ENCODE results near the gene GANAB. TPM values are rescaled to one million over a fixed set of nuclear protein-coding genes. Genes with fewer than 3 reads are reported as not detected.
A peak's percentile ranks its signal among the peaks of the same experiment; 100 is the strongest.

Gene GANAB
- total RNA-seq, 1 experiment from 2014 or later, result 274 TPM

- Histone ChIP-seq H3K9ac (ENCODE audit: low read length) (peak overlapping the region; percentile 91), H3K27me3 (ENCODE audit: low read length) (no peaks in the 10 kb centered on the region), H3K4me3 (ENCODE audit: low read length) (peak overlapping the region; percentile 98), H2AFZ (ENCODE audit: low read length) (peak overlapping the region; percentile 97), H3K27ac (ENCODE audit: low read length) (peak overlapping the region; percentile 53), H3K9me2 (replicated peaks; ENCODE audit: low read length) (no peaks in the 10 kb centered on the region), H3K4me2 (ENCODE audit: low read length) (peak overlapping the region; percentile 94), H3K36me3 (ENCODE audit: low read depth, low read length) (peaks cover 4% of the 10 kb centered on the region), H3K79me2 (ENCODE audit: low read length) (peaks cover 40% of the 10 kb centered on the region), H3F3A (ENCODE audit: low read length, unreplicated experiment) (peaks cover 8% of the 10 kb centered on the region), H3K4me1 (ENCODE audit: insufficient read depth, low read length) (peaks cover 24% of the 10 kb centered on the region), H4K20me1 (ENCODE audit: low read length) (no peaks in the 10 kb centered on the region), H3K9me3 (ENCODE audit: low read length) (no peaks in the 10 kb centered on the region)
- intact Hi-C loops (cut with micrococcal nuclease), result loop anchor here (5.0 kb wide), 1 partner anchor 49 kb away; the partner anchor contains the start of genes HNRNPUL2 and TTC9C
- DNase-seq (no peak), ATAC-seq (no peak; the same call in 1 of the 2 replicates)
- TF ChIP-seq EZH2phosphoT487 (IDR thresholded peaks at IDR 0.05; ENCODE audit: borderline replicate concordance, low read length) (no peak), CTCF (conservative IDR thresholded peaks at IDR 0.05; ENCODE audit: low read depth, low read length) (no peak), EZH2 (IDR thresholded peaks at IDR 0.05; ENCODE audit: low read length, unreplicated experiment) (no peak)
- CTCF ChIA-PET, result no interaction called here
- POLR2A ChIA-PET (ENCODE audit: unreplicated experiment), result no interaction called here
- BruUV-seq (replicated peaks), result no TSS peak
These were observed 32.0 kb upstream of the GANAB start for GRCh38 chr11:62678433-62678769.

- peak overlapping the region; percentile 91 for H3K9ac ChIP-seq (ENCODE audit: low read length)
- ATAC-seq, result no peak
- TF ChIP-seq EZH2phosphoT487 (IDR thresholded peaks at IDR 0.05; ENCODE audit: borderline replicate concordance, low read length) (no peak), EZH2 (IDR thresholded peaks at IDR 0.05; ENCODE audit: low read length, unreplicated experiment) (no peak), CTCF (conservative IDR thresholded peaks at IDR 0.05; ENCODE audit: low read depth, low read length) (no peak)
- intact Hi-C loops (cut with micrococcal nuclease), result loop anchor here (5.0 kb wide), 1 partner anchor 50 kb away; the partner anchor contains the start of genes HNRNPUL2 and TTC9C
- no peak overlapping the region for H2AFZ ChIP-seq (ENCODE audit: low read length)
- H3K27me3 ChIP-seq (ENCODE audit: low read length), result no peaks in the 10 kb centered on the region
- H3K9me2 ChIP-seq (replicated peaks; ENCODE audit: low read length), result no peaks in the 10 kb centered on the region
- POLR2A ChIA-PET (ENCODE audit: unreplicated experiment), result interaction anchor here (0.6 to 1.6 kb wide), 4 partner anchors 13 to 86 kb away, joined by 4 to 6 read pairs (median 5); partner anchors contain the start of genes C11orf98 and CSKMT
- H3K4me2 ChIP-seq (ENCODE audit: low read length), result peak overlapping the region; percentile 94
- no peak for DNase-seq
- peaks cover 8% of the 10 kb centered on the region for H3F3A ChIP-seq (ENCODE audit: low read length, unreplicated experiment)
- BruUV-seq (replicated peaks), result no TSS peak
- no peaks in the 10 kb centered on the region for H4K20me1 ChIP-seq (ENCODE audit: low read length)
- no peaks in the 10 kb centered on the region for H3K9me3 ChIP-seq (ENCODE audit: low read length)
- H3K79me2 ChIP-seq (ENCODE audit: low read length), result peaks cover 47% of the 10 kb centered on the region
- CTCF ChIA-PET, result interaction anchor here (0.5 kb wide), 1 partner anchor 162 kb away, joined by 3 read pairs; no protein-coding TSS in a partner anchor
- peak overlapping the region; percentile 98 for H3K4me3 ChIP-seq (ENCODE audit: low read length)
- H3K4me1 ChIP-seq (ENCODE audit: insufficient read depth, low read length), result peaks cover 31% of the 10 kb centered on the region
- peak overlapping the region; percentile 13; the same call in 1 of the 2 replicates for H3K27ac ChIP-seq (ENCODE audit: low read length)
- H3K36me3 ChIP-seq (ENCODE audit: low read depth, low read length), result peaks cover 4% of the 10 kb centered on the region
These were observed 31.3 kb upstream of the GANAB start for GRCh38 chr11:62677714-62678113.

- H3K36me3 ChIP-seq (ENCODE audit: low read depth, low read length), result peaks cover 4% of the 10 kb centered on the region
- peak overlapping the region; percentile 98 for H3K4me3 ChIP-seq (ENCODE audit: low read length)
- no peaks in the 10 kb centered on the region for H3K27me3 ChIP-seq (ENCODE audit: low read length)
- BruUV-seq (replicated peaks), result no TSS peak
- CTCF ChIA-PET, result interaction anchor here (0.5 kb wide), 2 partner anchors 163 to 185 kb away, joined by 3 to 15 read pairs; no protein-coding TSS in a partner anchor
- intact Hi-C loops (cut with micrococcal nuclease), result loop anchor here (5.0 kb wide), 1 partner anchor 50 kb away; the partner anchor contains the start of genes HNRNPUL2 and TTC9C
- H3K9me2 ChIP-seq (replicated peaks; ENCODE audit: low read length), result no peaks in the 10 kb centered on the region
- H3K4me2 ChIP-seq (ENCODE audit: low read length), result peak overlapping the region; percentile 94
- POLR2A ChIA-PET (ENCODE audit: unreplicated experiment), result interaction anchor here (0.6 to 1.6 kb wide), 4 partner anchors 12 to 85 kb away, joined by 4 to 6 read pairs (median 6); partner anchors contain the start of genes C11orf98 and CSKMT
- peaks cover 8% of the 10 kb centered on the region for H3F3A ChIP-seq (ENCODE audit: low read length, unreplicated experiment)
- TF ChIP-seq EZH2phosphoT487 (IDR thresholded peaks at IDR 0.05; ENCODE audit: borderline replicate concordance, low read length) (no peak), CTCF (conservative IDR thresholded peaks at IDR 0.05; ENCODE audit: low read depth, low read length) (no peak), EZH2 (IDR thresholded peaks at IDR 0.05; ENCODE audit: low read length, unreplicated experiment) (no peak)
- H3K4me1 ChIP-seq (ENCODE audit: insufficient read depth, low read length), result peaks cover 34% of the 10 kb centered on the region
- H4K20me1 ChIP-seq (ENCODE audit: low read length), result no peaks in the 10 kb centered on the region
- peak overlapping the region; percentile 13; the same call in 1 of the 2 replicates for H3K27ac ChIP-seq (ENCODE audit: low read length)
- ATAC-seq (peak; percentile 4; the same call in 1 of the 2 replicates), DNase-seq (peak; percentile 51)
- peak overlapping the region; percentile 91; the same call in 1 of the 2 replicates for H3K9ac ChIP-seq (ENCODE audit: low read length)
- H3K79me2 ChIP-seq (ENCODE audit: low read length), result peaks cover 53% of the 10 kb centered on the region
- H3K9me3 ChIP-seq (ENCODE audit: low read length), result no peaks in the 10 kb centered on the region
- no peak overlapping the region for H2AFZ ChIP-seq (ENCODE audit: low read length)
These were observed 30.7 kb upstream of the GANAB start for GRCh38 chr11:62677156-62677555.

Data from PC-3 (cell line).